GM23338 (cell line): ENCODE results near the gene FARP1.

Experiments used
- POLR2AphosphoS5 ChIP-seq: IDR thresholded peaks from 2 replicates; pipeline ENCODE4 v1.6.1; 2016; ENCODE audit warnings: antibody characterized with exemption, low read depth
- TF ChIP-seq, protein P1 (sequence below), 2 experiments: fragments of 200-600 bp in 1 of 2; sonication (generic) in 1 of 2; conservative IDR thresholded peaks; 2 replicates each; pipeline versions ENCODE4 v1.5.1 to v1.6.1; 2016 to 2017; ENCODE audit warnings: antibody characterized with exemption in 2 of 2, low read depth in 2 of 2, mild to moderate bottlenecking in 2 of 2, moderate library complexity in 1 of 2

DNA sequence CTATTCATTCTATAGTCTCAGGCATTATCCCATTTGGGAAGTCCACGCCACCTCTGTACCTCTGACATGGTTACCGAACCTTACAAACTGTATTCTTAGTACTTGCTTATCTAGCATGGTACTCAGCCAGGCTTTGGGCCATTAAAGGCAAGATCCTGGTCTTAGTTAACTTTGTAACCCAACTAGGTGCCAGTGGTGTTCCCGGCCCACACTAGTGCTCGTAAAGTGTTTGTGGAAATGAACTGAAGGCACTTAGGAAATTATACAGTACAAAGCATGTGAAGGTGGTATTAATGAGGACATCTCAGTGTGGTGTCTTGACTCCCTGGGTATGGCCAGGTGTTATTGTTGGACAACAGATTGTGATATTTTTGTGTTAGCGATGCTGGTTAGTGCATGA, 122.0 kb downstream of the FARP1 start:
- TF ChIP-seq, protein P1, sequence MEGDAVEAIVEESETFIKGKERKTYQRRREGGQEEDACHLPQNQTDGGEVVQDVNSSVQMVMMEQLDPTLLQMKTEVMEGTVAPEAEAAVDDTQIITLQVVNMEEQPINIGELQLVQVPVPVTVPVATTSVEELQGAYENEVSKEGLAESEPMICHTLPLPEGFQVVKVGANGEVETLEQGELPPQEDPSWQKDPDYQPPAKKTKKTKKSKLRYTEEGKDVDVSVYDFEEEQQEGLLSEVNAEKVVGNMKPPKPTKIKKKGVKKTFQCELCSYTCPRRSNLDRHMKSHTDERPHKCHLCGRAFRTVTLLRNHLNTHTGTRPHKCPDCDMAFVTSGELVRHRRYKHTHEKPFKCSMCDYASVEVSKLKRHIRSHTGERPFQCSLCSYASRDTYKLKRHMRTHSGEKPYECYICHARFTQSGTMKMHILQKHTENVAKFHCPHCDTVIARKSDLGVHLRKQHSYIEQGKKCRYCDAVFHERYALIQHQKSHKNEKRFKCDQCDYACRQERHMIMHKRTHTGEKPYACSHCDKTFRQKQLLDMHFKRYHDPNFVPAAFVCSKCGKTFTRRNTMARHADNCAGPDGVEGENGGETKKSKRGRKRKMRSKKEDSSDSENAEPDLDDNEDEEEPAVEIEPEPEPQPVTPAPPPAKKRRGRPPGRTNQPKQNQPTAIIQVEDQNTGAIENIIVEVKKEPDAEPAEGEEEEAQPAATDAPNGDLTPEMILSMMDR (conservative IDR thresholded peaks at IDR 0.05; ENCODE audit: low read depth in 2 of 2): no peak
- TF ChIP-seq POLR2AphosphoS5: no peak
